Chondrocyte (in vitro differentiated cells): ENCODE results near the gene CCDC120. TPM values are rescaled to one million over a fixed set of nuclear protein-coding genes. Genes with fewer than 3 reads are reported as not detected.
A peak's percentile ranks its signal among the peaks of the same experiment; 100 is the strongest.

Source experiments
- DNase-seq: peaks from one replicate; pipeline ENCODE4 v3.0.0; 2021; ENCODE audit warnings: mixed read lengths, low spot score
- H3K27ac Mint-ChIP-seq: one replicate; pipeline ENCODE4 v1.8.0; 2021; ENCODE audit warnings: mild to moderate bottlenecking, moderate library complexity, mixed read lengths; ENCODE audit not compliant: unreplicated experiment
- H3K27me3 Mint-ChIP-seq: 2 replicates; pipeline ENCODE4 v1.8.0; 2021; ENCODE audit warnings: low read depth, mixed read lengths
- H3K36me3 Mint-ChIP-seq: 2 replicates; pipeline ENCODE4 v1.8.0; 2021; ENCODE audit warnings: low read depth, mixed read lengths
- H3K4me1 Mint-ChIP-seq: 2 replicates; pipeline ENCODE4 v1.8.0; 2021; ENCODE audit warnings: low read depth, mild to moderate bottlenecking, mixed read lengths
- H3K4me3 Mint-ChIP-seq: one replicate; pipeline ENCODE4 v1.8.0; 2021; ENCODE audit warnings: mild to moderate bottlenecking, moderate library complexity, mixed read lengths; ENCODE audit not compliant: unreplicated experiment
- H3K9me3 Mint-ChIP-seq: 2 replicates; pipeline ENCODE4 v1.8.0; 2021; ENCODE audit warnings: low read depth, mixed read lengths
- total RNA-seq: library from RNA; stranded (reverse); gene quantifications from 3 replicates; pipeline ENCODE4 v1.2.1, GENCODE V29; 2021
- TF ChIP-seq, protein P1 (sequence below): fragments of 200-600 bp; sonication (generic); IDR thresholded peaks from 2 replicates; pipeline ENCODE4 v1.5.0; 2021; ENCODE audit warnings: antibody characterized with exemption, mild to moderate bottlenecking, moderate library complexity

Gene CCDC120
- total RNA-seq, 1 donor from 2014 or later = 6.9 TPM

GRCh38 chrX:49072712-49073095 lies 13.9 kb downstream of the CCDC120 start:
- Mint-ChIP-seq H3K9me3 (no peaks in the 10 kb centered on the region), H3K27me3 (no peaks in the 10 kb centered on the region), H3K27ac (peak overlapping the region; percentile 20), H3K36me3 (no peaks in the 10 kb centered on the region), H3K4me3 (peak overlapping the region; percentile 81), H3K4me1 (peaks cover 16% of the 10 kb centered on the region)
- no peak for DNase-seq
- TF ChIP-seq, protein P1, sequence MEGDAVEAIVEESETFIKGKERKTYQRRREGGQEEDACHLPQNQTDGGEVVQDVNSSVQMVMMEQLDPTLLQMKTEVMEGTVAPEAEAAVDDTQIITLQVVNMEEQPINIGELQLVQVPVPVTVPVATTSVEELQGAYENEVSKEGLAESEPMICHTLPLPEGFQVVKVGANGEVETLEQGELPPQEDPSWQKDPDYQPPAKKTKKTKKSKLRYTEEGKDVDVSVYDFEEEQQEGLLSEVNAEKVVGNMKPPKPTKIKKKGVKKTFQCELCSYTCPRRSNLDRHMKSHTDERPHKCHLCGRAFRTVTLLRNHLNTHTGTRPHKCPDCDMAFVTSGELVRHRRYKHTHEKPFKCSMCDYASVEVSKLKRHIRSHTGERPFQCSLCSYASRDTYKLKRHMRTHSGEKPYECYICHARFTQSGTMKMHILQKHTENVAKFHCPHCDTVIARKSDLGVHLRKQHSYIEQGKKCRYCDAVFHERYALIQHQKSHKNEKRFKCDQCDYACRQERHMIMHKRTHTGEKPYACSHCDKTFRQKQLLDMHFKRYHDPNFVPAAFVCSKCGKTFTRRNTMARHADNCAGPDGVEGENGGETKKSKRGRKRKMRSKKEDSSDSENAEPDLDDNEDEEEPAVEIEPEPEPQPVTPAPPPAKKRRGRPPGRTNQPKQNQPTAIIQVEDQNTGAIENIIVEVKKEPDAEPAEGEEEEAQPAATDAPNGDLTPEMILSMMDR = no peak

- Mint-ChIP-seq H3K27ac (peak within 1 kb of the TSS; percentile 85), H3K27me3 (no peaks in the 10 kb centered on the region), H3K36me3 (no peaks in the 10 kb centered on the region), H3K4me3 (peak within 1 kb of the TSS; percentile 81), H3K4me1 (peaks cover 20% of the 10 kb centered on the region), H3K9me3 (no peaks in the 10 kb centered on the region)
- TF ChIP-seq, protein P1 = no peak
- DNase-seq = peak; percentile 95
Measured at GRCh38 chrX:49073601-49074575, 15.1 kb downstream of the CCDC120 start, which contains the start of gene PRAF2. TSS of gene PRAF2 (minus strand) at chrX:49074002. CDS start at chrX:49073987, 15 bp downstream.

- peak overlapping the region; percentile 23 for H3K27ac Mint-ChIP-seq
- no peaks in the 10 kb centered on the region for H3K27me3 Mint-ChIP-seq
- TF ChIP-seq, protein P1 = no peak
- no peaks in the 10 kb centered on the region for H3K9me3 Mint-ChIP-seq
- H3K36me3 Mint-ChIP-seq = no peaks in the 10 kb centered on the region
- DNase-seq = no peak
- H3K4me1 Mint-ChIP-seq = peaks cover 26% of the 10 kb centered on the region
- no peak overlapping the region for H3K4me3 Mint-ChIP-seq
Measured at GRCh38 chrX:49075347-49075746, 16.5 kb downstream of the CCDC120 start.

DNA sequence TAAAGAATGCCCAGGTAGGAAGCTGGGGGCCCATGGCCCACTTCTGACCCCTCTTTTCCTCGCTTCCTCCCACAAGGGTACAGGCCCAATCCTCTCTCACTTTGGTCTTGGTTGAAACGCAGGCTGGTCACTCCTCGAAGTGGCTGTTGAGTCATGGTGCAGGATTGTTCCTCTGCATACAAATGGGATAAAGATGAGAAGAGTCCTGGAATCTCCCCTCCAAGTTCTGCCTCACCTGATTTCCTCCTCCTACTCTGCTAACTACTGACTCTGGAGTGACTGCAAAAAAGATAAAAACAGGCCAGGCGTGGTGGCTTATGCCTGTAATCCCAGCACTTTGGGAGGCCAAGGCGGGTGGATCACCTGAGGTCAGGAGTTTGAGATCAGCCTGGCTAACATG lies 19.1 kb downstream of the CCDC120 start:
- Mint-ChIP-seq H3K4me3 (no peak overlapping the region), H3K4me1 (peaks cover 19% of the 10 kb centered on the region), H3K27ac (no peak overlapping the region), H3K9me3 (no peaks in the 10 kb centered on the region), H3K27me3 (no peaks in the 10 kb centered on the region), H3K36me3 (no peaks in the 10 kb centered on the region)
- no peak for DNase-seq
- TF ChIP-seq, protein P1 = no peak

DNA sequence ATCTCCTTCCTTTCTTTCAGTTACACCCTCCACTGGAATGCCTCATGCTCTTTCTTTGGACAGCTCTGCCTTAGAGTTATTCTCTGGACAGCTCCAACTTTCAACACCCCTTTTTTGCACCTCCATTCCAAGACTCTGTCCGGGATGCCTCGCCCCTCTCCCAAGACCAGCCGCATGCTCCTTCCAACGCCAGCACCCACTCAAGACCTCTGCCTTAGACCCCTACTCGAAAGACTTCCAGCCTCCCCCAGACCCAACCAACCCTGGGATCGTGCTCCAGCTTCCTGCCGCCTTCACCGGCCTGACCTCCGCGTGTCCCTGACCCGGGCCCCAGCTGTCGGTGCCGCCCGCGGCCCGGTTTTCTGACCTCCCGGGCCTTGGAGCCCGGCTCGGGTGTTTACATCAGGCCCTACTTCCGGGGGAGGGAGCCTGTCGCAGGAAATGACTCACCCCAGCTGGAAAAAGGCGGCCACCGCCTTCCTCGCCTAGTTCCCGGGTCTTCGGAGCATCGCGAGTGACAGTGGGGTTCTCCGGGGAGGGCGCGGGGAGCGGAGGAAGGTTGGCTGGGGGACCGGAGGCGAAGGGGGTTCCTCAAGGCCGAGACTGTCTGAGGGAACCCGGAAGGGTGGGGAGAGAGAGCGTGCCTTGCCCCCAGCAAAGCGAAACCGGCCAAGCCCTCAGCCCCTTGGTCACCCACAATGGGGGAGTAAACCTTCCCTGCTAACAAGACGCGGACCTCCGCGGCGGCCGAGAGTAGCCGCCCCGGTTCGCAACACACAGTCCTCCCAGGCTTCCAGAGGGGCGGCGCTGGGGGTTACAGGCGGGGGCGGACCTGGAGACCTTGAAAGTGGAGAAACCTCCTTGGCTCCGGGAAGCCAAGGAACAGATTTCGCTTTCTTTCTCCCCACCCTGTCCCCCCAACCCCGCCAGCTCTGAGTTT lies 21.0 kb downstream of the CCDC120 start, which contains the start of gene WDR45:
Gene WDR45 (minus strand): TSS at position 399 of the 940 bp plus-strand sequence. CDS start 1,792 bp downstream, outside the sequence.
- Mint-ChIP-seq H3K9me3 (no peaks in the 10 kb centered on the region), H3K27ac (peak within 1 kb of the TSS; percentile 99), H3K4me3 (peak within 1 kb of the TSS; percentile 91), H3K27me3 (no peaks in the 10 kb centered on the region), H3K36me3 (no peaks in the 10 kb centered on the region), H3K4me1 (peaks cover 11% of the 10 kb centered on the region)
- TF ChIP-seq, protein P1 = no peak
- DNase-seq = no peak
